GM12878 (cell line): ENCODE results near the gene OR2L13.

Experiments used
- ATF2 ChIP-seq: IDR thresholded peaks from 2 replicates; pipeline ENCODE4 v1.6.1; 2012; ENCODE audit warnings: low read length, inconsistent platforms
- MYC ChIP-seq: IDR thresholded peaks from 2 replicates; pipeline ENCODE4 v1.6.1; 2011; ENCODE audit warnings: mild to moderate bottlenecking, low read length, moderate library complexity, inconsistent platforms; ENCODE audit not compliant: insufficient read depth, insufficient replicate concordance, insufficient read length, severe bottlenecking
- RAD21 ChIP-seq: IDR thresholded peaks from 2 replicates; pipeline ENCODE4 v1.6.1; 2011; ENCODE audit warnings: mild to moderate bottlenecking, low read depth, low read length, moderate library complexity; ENCODE audit not compliant: insufficient read depth

GRCh38 chr1:248094884-248095283, at the start of gene OR2L13:
- no peak for TF ChIP-seq RAD21
- TF ChIP-seq MYC = no peak
- TF ChIP-seq ATF2 = no peak
